Measurements from ENCODE around the gene SHC3.

- TF ChIP-seq EZH2 (IDR thresholded peaks at IDR 0.05; ENCODE audit: insufficient read depth, poor library complexity, severe bottlenecking), result no peak
- no peak for TF ChIP-seq EZH2phosphoT487 (IDR thresholded peaks at IDR 0.05; ENCODE audit: insufficient read depth, low read depth)
Measured at GRCh38 chr9:89168901-89169813, 9.5 kb downstream of the SHC3 start.
